C4-2B (cell line): ENCODE measurements around the gene GNAZ.

ENCODE experiments used
- CTCF ChIP-seq: fragments of 450-650 bp; conservative IDR thresholded peaks from 2 replicates; pipeline ENCODE4 v1.5.1; 2017; ENCODE audit warnings: mild to moderate bottlenecking
- ZFX ChIP-seq: fragments of 450-650 bp; IDR thresholded peaks from 2 replicates; pipeline ENCODE4 v1.6.1; 2017

- TF ChIP-seq CTCF: no peak
- TF ChIP-seq ZFX: no peak
Measured at GRCh38 chr22:23094260-23094659, 23.9 kb downstream of the GNAZ start.
